Skeletal muscle satellite cell (primary cell): ENCODE results near the gene ENPP3.

Experiments used
- H3K27me3 ChIP-seq: 2 replicates; pipeline ENCODE4 v1.7.0; 2013; ENCODE audit warnings: low read length; ENCODE audit not compliant: control insufficient read depth, insufficient read depth
- H3K36me3 ChIP-seq: 2 replicates; pipeline ENCODE4 v1.7.0; 2013; ENCODE audit warnings: mild to moderate bottlenecking, control low read depth, low read length; ENCODE audit not compliant: insufficient read depth
- H3K4me1 ChIP-seq: 2 replicates; pipeline ENCODE4 v1.7.0; 2013; ENCODE audit warnings: low read length; ENCODE audit not compliant: control insufficient read depth, insufficient read depth
- H3K4me2 ChIP-seq: 2 replicates; pipeline ENCODE4 v1.7.0; 2013; ENCODE audit warnings: mild to moderate bottlenecking, low read length
- H3K4me3 ChIP-seq: 2 replicates; pipeline ENCODE4 v1.7.0; 2013; ENCODE audit warnings: low read length
- H3K9ac ChIP-seq: 2 replicates; pipeline ENCODE4 v1.7.0; 2013; ENCODE audit warnings: mild to moderate bottlenecking, low read depth, low read length, moderate library complexity
- H3K9me3 ChIP-seq: replicated peaks from 2 replicates; pipeline ENCODE4 v1.7.0; 2013; ENCODE audit warnings: mild to moderate bottlenecking, control low read depth, low read length

The ENPP3 gene

GRCh38 chr6:131642987-131643611 is 6.0 kb downstream of the ENPP3 start:
- no peak overlapping the region for H3K9ac ChIP-seq

GRCh38 chr6:131643855-131644460 is 6.9 kb downstream of the ENPP3 start:
- no peaks in the 10 kb centered on the region for H3K9me3 ChIP-seq
- H3K27me3 ChIP-seq = no peaks in the 10 kb centered on the region
- H3K4me2 ChIP-seq = no peak overlapping the region
- no peaks in the 10 kb centered on the region for H3K4me1 ChIP-seq
- no peaks in the 10 kb centered on the region for H3K36me3 ChIP-seq
- no peak overlapping the region for H3K9ac ChIP-seq
- H3K4me3 ChIP-seq = no peak overlapping the region

More at GRCh38 chr6:131642987-131643611, 6.0 kb downstream of the ENPP3 start:
- H3K4me1 ChIP-seq = no peaks in the 10 kb centered on the region
- no peaks in the 10 kb centered on the region for H3K36me3 ChIP-seq
- H3K4me2 ChIP-seq = no peak overlapping the region
- no peak overlapping the region for H3K4me3 ChIP-seq
- no peaks in the 10 kb centered on the region for H3K9me3 ChIP-seq
- H3K27me3 ChIP-seq = no peaks in the 10 kb centered on the region

DNA sequence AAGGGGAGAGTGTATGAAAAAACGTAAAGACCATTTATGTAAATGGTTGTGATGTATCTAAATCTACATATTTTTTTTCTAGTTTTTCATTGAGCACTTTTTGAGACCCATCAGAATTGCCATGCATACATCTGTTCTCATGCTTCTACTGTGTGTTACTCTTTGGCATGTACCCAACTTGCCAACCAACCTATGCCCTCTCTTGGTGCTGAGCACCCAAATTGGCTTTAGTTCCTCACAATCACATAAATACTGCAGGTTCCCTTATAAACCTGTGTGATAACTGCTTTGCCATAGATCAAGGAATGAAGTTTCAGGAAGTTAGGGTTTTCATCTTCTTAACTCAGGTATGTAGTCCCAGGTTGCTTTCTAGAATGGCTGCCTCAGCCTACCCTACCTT is 7.8 kb downstream of the ENPP3 start:
- Histone ChIP-seq H3K4me2 (no peak overlapping the region), H3K9me3 (no peaks in the 10 kb centered on the region), H3K36me3 (no peaks in the 10 kb centered on the region), H3K27me3 (no peaks in the 10 kb centered on the region), H3K4me1 (no peaks in the 10 kb centered on the region), H3K4me3 (no peak overlapping the region), H3K9ac (no peak overlapping the region)

GRCh38 chr6:131645846-131646245 is 8.7 kb downstream of the ENPP3 start:
- H3K4me1 ChIP-seq = no peaks in the 10 kb centered on the region
- no peaks in the 10 kb centered on the region for H3K9me3 ChIP-seq
- no peak overlapping the region for H3K9ac ChIP-seq
- H3K4me3 ChIP-seq = no peak overlapping the region
- no peaks in the 10 kb centered on the region for H3K27me3 ChIP-seq
- no peaks in the 10 kb centered on the region for H3K36me3 ChIP-seq
- H3K4me2 ChIP-seq = no peak overlapping the region

DNA sequence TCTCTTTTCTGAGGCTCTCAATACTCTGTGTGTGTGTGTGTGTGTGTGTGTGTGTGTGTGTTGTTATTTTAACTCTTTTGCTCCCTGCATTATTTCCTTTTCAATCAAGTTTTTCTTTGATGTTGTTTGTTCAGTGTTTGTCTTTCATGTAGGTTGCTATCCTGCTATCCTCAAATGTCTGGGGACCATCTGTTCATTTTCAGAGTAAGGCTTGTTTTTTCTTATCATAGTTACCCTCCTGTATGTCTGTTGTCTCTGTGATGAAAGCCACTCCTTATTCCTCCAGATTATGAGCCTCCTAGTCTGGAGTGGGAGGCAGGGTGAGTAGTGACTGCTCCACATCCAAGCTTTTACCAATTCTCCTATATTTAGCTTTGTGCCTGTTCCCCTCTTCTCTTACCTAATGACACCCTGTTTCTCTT is 9.2 kb downstream of the ENPP3 start:
- Histone ChIP-seq H3K4me1 (no peaks in the 10 kb centered on the region), H3K4me3 (no peak overlapping the region), H3K9me3 (no peaks in the 10 kb centered on the region), H3K4me2 (no peak overlapping the region), H3K9ac (no peak overlapping the region), H3K36me3 (no peaks in the 10 kb centered on the region), H3K27me3 (peaks cover 2% of the 10 kb centered on the region)

DNA sequence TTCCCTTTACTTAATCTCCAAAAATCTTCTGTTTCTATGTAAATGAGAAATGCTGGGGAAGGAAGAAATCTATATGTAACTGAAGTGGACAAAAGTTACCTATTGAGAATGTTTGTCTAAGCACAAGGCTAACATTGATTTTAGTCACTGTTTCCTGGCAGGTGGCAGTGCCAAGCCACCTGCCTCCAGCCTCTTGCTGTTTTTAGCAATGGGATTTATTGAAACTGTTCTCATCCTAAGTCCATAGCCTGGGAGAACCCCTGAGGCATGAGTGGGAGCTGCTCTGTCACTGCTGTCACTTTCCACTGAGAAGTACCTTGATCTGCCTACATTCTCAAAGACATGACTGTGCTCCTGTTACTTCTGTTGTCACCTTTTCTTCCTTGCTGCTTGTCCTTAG is 14.7 kb downstream of the ENPP3 start:
- Histone ChIP-seq H3K4me1 (no peaks in the 10 kb centered on the region), H3K9ac (no peak overlapping the region), H3K27me3 (peaks cover 12% of the 10 kb centered on the region), H3K4me2 (no peak overlapping the region), H3K4me3 (no peak overlapping the region), H3K36me3 (no peaks in the 10 kb centered on the region), H3K9me3 (no peaks in the 10 kb centered on the region)

DNA sequence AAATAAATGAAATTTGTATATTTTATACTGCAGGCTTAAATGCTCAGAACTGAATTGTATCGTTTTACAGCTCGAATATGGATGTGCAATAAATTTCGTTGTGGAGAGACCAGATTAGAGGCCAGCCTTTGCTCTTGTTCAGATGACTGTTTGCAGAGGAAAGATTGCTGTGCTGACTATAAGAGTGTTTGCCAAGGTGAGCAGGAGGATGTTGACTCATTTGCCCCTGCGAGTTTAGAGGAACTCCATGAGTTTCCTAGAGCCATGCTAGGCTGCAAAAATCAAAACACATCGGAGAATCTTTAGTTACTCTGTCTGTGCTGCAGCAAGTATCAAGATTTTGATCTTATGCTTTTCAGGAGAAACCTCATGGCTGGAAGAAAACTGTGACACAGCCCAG is 15.4 kb downstream of the ENPP3 start:
- no peaks in the 10 kb centered on the region for H3K4me1 ChIP-seq
- H3K4me3 ChIP-seq = no peak overlapping the region
- no peak overlapping the region for H3K9ac ChIP-seq
- H3K9me3 ChIP-seq = no peaks in the 10 kb centered on the region
- H3K27me3 ChIP-seq = peaks cover 12% of the 10 kb centered on the region
- H3K4me2 ChIP-seq = no peak overlapping the region
- no peaks in the 10 kb centered on the region for H3K36me3 ChIP-seq

DNA sequence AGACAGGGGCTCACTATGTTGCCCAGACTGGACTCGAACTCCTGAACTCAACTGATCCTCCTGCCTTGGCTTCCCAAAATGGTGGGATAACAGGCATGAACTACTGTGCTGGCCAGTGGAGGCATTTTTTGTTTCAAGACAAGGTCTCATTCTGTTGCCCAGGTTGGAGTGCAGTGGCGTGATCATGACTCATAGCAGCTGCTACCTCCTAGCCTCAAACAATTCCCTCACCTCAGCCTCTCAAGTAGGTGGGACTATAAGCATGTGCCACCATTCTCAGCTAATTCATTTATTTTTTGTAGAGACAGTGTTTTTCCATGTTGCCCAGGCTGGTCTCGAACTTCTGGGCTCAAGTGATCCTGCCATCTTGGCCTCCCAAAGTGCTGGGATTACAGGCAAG is 17.2 kb downstream of the ENPP3 start:
- no peaks in the 10 kb centered on the region for H3K36me3 ChIP-seq
- H3K4me1 ChIP-seq = no peaks in the 10 kb centered on the region
- no peak overlapping the region for H3K9ac ChIP-seq
- H3K27me3 ChIP-seq = peaks cover 12% of the 10 kb centered on the region
- no peak overlapping the region for H3K4me2 ChIP-seq
- no peak overlapping the region for H3K4me3 ChIP-seq
- H3K9me3 ChIP-seq = no peaks in the 10 kb centered on the region

DNA sequence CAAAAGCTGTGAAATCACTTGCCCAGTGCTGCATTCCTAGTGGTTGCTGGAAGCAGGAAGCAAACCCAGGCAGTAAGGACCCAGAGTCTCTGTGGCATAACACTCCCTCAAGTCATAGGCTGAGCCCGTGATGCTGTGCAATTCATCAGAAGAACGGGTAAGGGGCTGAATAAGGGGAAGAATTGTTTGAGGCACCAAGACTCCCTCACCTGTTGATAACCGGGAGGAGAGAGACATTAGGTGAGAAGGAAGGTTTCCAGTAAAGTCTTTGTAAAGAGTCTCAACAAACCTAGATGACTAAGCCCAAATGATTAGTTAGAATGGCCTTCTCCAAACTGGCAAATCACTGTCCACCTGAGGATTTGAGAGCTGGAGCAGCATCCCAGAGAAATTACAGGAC is 18.3 kb downstream of the ENPP3 start:
- H3K4me3 ChIP-seq = no peak overlapping the region
- H3K36me3 ChIP-seq = no peaks in the 10 kb centered on the region
- H3K9me3 ChIP-seq = no peaks in the 10 kb centered on the region
- H3K4me2 ChIP-seq = no peak overlapping the region
- H3K27me3 ChIP-seq = peaks cover 12% of the 10 kb centered on the region
- H3K4me1 ChIP-seq = peaks cover 4% of the 10 kb centered on the region
- no peak overlapping the region for H3K9ac ChIP-seq

GRCh38 chr6:131655951-131656350 is 18.8 kb downstream of the ENPP3 start:
- Histone ChIP-seq H3K4me3 (no peak overlapping the region), H3K4me2 (no peak overlapping the region), H3K36me3 (no peaks in the 10 kb centered on the region), H3K9me3 (no peaks in the 10 kb centered on the region), H3K27me3 (peaks cover 12% of the 10 kb centered on the region), H3K9ac (no peak overlapping the region), H3K4me1 (peaks cover 5% of the 10 kb centered on the region)

DNA sequence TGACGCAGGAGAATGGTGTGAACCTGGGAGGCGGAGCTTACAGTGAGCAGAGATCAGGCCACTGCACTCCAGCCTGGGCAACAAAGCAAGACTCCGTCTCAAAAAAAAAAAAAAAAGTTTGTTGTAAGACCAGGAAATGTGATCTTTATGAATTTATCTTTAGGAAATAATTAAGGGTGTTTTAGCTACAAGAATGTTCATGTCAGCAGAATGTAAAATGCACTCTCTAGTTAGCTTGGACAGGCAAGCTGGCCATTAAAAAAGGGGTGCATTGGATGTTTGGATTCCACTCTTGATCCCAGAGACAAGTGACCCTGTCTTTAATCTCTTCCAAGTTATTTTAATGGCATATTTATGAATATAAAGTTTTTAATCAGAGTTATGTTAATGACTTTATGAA is 19.6 kb downstream of the ENPP3 start:
- Histone ChIP-seq H3K27me3 (peaks cover 6% of the 10 kb centered on the region), H3K4me2 (no peak overlapping the region), H3K4me1 (peaks cover 5% of the 10 kb centered on the region), H3K36me3 (no peaks in the 10 kb centered on the region), H3K9me3 (no peaks in the 10 kb centered on the region), H3K4me3 (no peak overlapping the region), H3K9ac (no peak overlapping the region)

DNA sequence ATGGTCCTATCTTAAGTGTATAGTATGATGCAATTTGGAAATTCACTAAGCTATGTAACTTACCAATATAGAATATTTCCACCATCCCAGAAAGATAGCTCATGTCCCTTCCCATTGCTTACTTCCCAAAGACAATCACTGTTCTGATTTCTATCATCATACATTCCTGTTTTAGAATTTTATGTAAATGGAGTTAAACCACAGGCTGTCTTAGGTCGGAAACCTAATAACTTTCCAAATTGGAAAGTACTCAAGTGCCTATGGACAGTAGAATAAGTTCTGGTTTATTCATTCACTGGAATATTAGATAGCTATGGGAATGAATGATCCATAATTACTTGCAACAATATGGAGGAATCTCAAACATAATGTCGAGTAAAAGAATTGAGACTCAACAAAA is 20.1 kb downstream of the ENPP3 start:
- Histone ChIP-seq H3K36me3 (no peaks in the 10 kb centered on the region), H3K4me2 (no peak overlapping the region), H3K4me3 (no peak overlapping the region), H3K27me3 (no peaks in the 10 kb centered on the region), H3K9ac (no peak overlapping the region), H3K4me1 (peaks cover 5% of the 10 kb centered on the region), H3K9me3 (no peaks in the 10 kb centered on the region)
